COLO829 (cell line): Measurements from ENCODE around the gene RABEP1.

Experiments used
- DNase-seq: peaks from one replicate; pipeline ENCODE4 v3.0.0; 2012; ENCODE audit warnings: low spot score

RABEP1 gene

GRCh38 chr17:5364156-5364555 is 82.1 kb downstream of the RABEP1 start:
- DNase-seq = no peak

- no peak for DNase-seq
Observed at GRCh38 chr17:5364696-5365095, 82.6 kb downstream of the RABEP1 start.

GRCh38 chr17:5365831-5366230 is 83.7 kb downstream of the RABEP1 start:
- no peak for DNase-seq

- no peak for DNase-seq
Observed at GRCh38 chr17:5370411-5370810, 88.3 kb downstream of the RABEP1 start.

GRCh38 chr17:5373112-5373511 is 91.0 kb downstream of the RABEP1 start:
- no peak for DNase-seq

- DNase-seq = no peak
Observed at GRCh38 chr17:5378566-5379207, 96.6 kb downstream of the RABEP1 start.

GRCh38 chr17:5379351-5380107 is 97.4 kb downstream of the RABEP1 start:
- no peak for DNase-seq

- no peak for DNase-seq
Observed at GRCh38 chr17:5380491-5381135, 98.5 kb downstream of the RABEP1 start.

- DNase-seq = no peak
Observed at GRCh38 chr17:5381542-5381941, 99.5 kb downstream of the RABEP1 start.

GRCh38 chr17:5391678-5392077 is 109.6 kb downstream of the RABEP1 start:
- no peak for DNase-seq

- no peak for DNase-seq
Observed at GRCh38 chr17:5396612-5397011, 114.5 kb downstream of the RABEP1 start.

GRCh38 chr17:5399767-5400166 is 117.7 kb downstream of the RABEP1 start:
- no peak for DNase-seq

GRCh38 chr17:5405400-5405799 is 123.3 kb downstream of the RABEP1 start:
- DNase-seq = no peak

GRCh38 chr17:5408186-5408585 is 126.1 kb downstream of the RABEP1 start:
- DNase-seq = no peak

- no peak for DNase-seq
Observed at GRCh38 chr17:5410594-5411272, 128.6 kb downstream of the RABEP1 start.

- no peak for DNase-seq
Observed at GRCh38 chr17:5413682-5414081, 131.6 kb downstream of the RABEP1 start.

- no peak for DNase-seq
Observed at GRCh38 chr17:5416901-5417300, 134.8 kb downstream of the RABEP1 start.

- DNase-seq = no peak
Observed at GRCh38 chr17:5418858-5419355, 136.8 kb downstream of the RABEP1 start.

GRCh38 chr17:5419356-5419958 is 137.4 kb downstream of the RABEP1 start, which contains the start of gene NUP88:
NUP88 (minus strand) TSS chr17:5419662; CDS start chr17:5419650, 12 bp downstream.
- DNase-seq = peak; percentile 95

- peak; percentile 83 for DNase-seq
Observed at GRCh38 chr17:5419959-5420653, 138.0 kb downstream of the RABEP1 start, which contains the start of gene RPAIN. RPAIN (plus strand) TSS chr17:5420182; CDS start chr17:5420211, 29 bp downstream.

GRCh38 chr17:5422505-5422904 is 140.4 kb downstream of the RABEP1 start:
- no peak for DNase-seq
